HL-60/S4 (cell line): ENCODE data around the gene ZNF232.
"Not testable (repeated sequence)": the region's sequence is repeated elsewhere in the genome, so short reads cannot be mapped to it uniquely, and the experiment has no call there.

Experiments
- in situ Hi-C: fragments of 300-500 bp; cut with MboI; formaldehyde crosslinking; loops from 2 replicates; pipeline ENCODE4 v1.14.3; 2022; ENCODE audit warnings: low sequenced_read_pairs

The ZNF232 gene

DNA sequence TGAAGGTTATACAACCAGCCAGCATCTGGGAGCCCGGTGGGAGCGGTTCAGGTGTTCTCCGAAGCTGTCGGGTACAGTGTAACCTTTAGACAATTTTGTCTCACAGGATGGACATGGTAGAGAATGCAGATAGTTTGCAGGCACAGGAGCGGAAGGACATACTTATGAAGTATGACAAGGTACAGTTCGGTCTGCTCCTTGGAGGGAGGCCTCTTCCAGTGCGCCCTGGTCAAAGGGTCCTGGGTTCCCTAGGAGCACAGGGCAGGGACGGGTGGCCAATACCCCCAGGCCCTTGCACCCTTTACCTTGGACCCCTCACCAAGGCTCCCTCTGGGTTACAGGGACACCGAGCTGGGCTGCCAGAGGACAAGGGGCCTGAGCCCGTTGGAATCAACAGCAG lies 18.6 kb upstream of the ZNF232 start:
- in situ Hi-C loops: not testable (repeated sequence)

DNA sequence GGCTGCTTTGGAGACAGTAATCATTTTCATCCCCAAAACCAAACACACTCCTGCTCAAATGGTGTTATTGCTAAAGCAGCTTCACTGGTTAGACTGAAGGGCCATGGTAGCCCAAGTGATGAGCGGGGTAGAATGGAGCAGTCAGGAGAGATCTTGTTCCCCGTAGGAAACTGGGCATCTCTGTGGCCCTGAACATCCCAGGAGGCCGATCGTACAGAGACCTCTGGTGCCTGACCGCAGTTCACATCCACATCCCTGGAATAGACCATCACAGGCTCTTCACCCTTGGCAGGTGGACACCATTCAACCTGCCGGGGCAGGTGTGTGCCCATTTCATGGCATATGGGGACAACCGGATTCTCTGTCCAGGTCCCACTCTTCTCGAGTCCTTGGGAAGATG lies 18.1 kb upstream of the ZNF232 start:
- in situ Hi-C loops: not testable (repeated sequence)

DNA sequence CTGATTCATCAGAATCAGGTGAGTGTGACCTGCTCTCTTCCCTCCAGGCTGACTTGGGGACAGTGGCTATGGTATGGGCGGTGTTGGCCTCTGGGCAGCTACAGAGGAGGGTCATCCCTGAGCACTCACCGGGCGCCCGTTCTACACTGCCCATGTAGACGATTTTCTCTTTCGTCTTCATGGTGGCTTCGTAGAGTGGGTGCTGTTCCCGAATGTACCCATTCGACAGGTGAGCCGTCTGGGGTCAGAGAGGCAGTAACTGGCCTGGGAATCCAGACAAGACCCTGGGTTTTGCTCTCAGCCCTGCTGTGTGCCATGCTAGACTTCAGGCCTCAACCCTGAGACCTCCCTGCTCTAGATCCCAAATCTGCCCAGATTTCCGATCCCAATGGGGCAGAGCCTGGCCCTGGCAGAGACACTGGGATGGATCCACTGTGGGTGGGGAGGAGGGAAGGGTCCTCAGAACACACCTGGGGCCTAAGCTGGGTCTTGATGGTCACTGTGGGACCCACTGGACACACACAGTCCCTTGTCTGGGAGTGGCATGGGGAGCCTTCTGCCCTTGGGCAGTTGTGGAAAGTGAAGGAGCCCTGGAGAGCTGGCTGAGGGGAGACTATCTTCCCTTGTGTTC lies 17.3 kb upstream of the ZNF232 start:
- in situ Hi-C loops: no loop called here

- in situ Hi-C loops: not testable (repeated sequence)
Measured at GRCh38 chr17:5128387-5128786, 16.7 kb upstream of the ZNF232 start.

DNA sequence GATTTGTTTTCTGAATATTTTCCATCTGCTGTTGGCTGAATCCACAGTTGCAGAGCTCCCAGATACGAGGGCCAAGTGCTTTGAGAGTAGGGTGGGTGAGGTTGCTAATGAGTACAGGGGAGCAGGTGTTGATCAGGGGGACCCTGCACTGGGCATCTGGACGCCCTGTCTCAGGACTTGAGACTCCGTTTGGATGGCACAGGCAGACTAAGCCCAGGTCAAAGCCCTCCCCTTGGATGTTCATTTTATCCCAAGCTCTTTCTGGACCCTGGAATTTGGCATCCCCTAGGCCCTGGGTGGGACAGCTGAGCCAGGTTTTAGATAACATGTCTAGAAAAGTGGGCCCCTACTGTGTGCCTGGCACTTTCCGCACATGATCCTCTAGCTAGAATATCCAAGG lies 16.2 kb upstream of the ZNF232 start:
- in situ Hi-C loops: no loop called here

- in situ Hi-C loops: no loop called here
Measured at GRCh38 chr17:5126719-5127488, 15.2 kb upstream of the ZNF232 start.

GRCh38 chr17:5124896-5125295 lies 13.2 kb upstream of the ZNF232 start:
- in situ Hi-C loops: not testable (repeated sequence)

- in situ Hi-C loops: not testable (repeated sequence)
Measured at GRCh38 chr17:5124125-5124760, 12.6 kb upstream of the ZNF232 start.

GRCh38 chr17:5123343-5124124 lies 11.9 kb upstream of the ZNF232 start:
- in situ Hi-C loops: no loop called here

DNA sequence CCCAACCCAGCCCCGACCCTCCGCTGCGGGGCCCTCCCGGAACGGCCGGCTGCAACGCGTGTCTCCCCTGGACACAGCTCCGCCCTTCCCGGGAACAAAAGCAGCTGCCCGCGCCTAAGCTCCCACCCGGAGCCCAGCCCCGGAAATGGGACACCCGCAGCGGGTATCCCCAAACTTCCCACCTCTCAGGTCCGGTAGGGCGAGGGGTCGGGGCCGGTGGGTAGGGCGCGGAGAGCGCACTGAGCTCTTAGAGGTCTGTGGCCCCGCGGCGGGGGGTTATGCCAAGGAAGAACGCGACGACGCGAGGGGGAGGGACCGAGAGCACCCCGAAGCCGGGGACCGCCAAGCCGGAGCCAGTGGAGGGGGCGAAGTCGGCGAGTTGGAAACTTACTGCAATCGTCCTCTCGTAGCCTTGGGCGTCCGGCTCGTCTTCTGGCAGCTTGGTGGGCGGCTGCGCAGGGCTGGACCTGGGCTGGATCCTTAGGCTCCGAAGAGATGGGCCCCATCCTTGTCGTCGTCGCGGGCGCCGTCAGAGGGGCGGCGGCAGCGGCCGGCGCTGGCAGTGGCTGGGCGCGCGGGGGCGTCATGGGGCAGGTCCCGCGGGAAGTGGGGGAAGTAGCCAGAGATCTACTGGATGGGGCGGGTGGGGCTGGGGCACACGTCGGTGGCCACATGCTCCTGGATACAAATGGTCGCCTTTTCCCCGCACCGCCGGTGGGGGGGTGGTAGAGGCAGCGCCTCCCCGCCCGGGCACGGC lies 11.1 kb upstream of the ZNF232 start:
- in situ Hi-C loops: no loop called here

GRCh38 chr17:5122056-5122455 lies 10.4 kb upstream of the ZNF232 start:
- in situ Hi-C loops: not testable (repeated sequence)

DNA sequence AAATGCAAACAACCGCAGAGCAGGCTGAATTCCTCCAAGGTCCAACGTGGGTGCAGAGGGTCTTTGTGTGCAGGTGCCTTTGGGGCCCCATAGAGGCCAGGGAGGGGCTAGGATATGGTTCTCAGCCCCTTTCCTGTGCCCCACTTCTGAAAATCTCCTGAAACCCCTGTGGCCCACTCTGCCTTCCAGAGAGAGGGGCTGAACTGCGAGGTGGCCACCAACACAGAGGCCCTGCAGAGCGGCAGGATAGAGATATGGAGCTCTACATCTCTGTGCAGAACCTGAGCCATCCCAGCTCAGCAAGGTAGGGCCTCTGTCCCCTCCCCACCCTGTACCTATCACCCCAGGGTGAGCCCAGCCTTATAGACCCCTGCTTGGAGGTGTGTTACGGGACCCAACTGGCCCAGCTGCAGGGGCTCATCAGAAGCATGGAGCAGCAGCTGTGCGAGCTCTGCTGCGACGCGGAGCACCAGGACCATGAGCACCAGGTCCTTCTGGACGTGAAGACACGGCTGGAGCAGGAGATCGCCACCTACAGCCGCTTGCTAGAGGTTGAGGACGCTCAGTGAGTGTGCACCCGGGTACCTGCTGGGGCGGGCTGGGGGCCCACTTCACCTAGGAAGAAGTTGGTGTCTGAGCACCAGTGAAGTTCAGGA lies 9.6 kb upstream of the ZNF232 start:
- in situ Hi-C loops: no loop called here

DNA sequence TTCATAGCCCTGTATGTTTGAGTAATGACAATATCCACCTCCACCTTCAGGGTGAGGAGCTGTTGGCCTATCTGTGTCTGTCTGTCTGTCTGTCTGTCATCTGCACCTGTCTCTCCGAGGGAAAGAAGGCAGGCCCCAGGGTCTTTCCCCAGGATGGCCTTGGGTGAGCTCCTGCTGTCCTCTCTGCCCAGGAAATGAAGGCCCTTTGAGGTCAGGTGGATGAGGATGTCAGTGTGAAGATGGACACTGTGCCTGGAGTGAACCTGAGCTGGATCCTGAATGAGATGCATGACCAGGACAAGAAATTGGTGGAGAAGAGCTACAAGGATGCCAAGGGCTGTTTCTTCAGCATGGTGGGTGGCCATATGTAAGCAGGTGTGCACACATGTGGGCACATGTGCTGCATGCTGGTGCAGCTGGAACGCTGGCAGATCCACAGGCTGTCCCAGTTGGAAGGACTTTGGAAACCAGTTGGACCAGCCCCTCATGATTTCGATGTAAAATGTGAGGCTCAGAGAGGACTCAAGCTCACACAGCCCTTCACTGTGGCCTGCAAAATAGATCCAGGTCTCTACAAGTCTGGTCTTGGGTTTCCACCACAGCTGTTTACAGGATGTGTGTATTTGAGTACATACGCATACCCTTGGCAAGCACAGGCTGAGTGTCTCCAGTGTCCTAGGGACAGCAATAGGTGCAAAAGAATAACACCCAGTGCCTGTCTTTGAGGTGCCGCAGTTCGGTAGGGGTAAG lies 8.9 kb upstream of the ZNF232 start:
- in situ Hi-C loops: not testable (repeated sequence)

- in situ Hi-C loops: no loop called here
Measured at GRCh38 chr17:5120036-5120435, 8.4 kb upstream of the ZNF232 start.

DNA sequence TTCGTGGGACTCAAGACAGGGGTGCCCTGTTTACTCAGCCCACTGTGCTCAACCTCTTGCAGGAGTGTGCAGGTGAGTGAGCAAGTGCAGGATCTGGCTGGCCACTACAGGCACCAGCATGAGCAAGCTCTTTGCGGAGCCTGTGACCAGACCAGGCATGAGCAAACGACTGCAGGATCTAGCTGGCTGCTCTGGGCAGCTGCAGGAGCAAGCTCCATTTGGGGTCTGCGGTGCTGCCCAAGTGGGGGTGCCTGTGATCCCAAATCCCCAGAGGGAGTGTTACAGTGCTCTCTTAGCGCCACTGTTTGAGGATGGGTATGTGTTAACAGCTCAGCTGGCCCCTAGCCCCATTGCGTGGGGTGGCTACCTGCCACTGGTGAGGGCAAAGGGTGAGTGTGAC lies 6.5 kb upstream of the ZNF232 start:
- in situ Hi-C loops: no loop called here

DNA sequence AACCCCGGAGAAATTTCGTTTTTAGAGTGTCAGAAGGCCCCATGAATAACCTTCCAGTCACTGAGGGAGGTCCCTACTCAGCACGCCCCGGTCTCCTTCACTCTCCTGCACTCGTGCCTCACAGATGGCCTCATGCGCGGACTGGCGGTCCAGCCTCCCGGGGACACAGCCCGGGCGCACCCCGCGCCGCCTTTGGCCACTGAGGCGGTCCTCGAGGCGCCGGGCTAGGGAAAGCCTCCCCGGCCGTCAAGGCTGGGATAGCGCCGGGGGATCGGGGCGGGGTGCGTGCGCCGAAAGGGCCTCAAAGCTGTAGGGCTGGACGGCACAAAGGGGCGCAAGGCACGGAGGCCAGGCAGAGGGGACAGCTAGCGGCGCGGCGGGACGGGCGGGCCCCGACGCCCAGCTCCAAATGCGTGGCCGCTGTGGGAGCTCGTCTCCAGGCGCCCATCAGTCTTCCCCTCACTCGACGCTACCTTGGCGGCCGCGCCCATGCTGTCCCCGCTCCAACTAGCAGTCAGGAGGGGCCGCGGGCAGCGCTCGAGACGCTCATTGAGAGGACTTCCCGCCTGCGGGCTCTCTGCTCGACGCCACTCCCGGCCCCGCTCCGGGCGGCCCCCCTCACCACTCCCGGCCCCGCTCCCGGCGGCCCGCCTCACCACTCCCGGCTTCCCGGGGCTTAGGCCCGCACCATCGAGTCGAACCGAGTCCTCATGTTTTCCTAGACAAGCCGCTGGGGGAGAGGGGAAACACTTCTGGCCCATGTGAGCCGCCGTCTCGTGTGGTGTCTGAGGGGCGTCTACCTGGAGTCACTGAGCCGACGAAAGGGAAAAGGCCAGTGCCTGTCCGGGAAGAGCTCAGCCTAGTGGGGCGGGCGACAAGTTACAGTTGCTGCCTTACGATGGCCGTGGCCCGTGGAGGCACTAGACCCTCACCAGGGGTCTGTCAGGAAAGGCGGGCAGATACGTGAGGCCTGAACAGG lies 4.3 kb upstream of the ZNF232 start, which contains the start of gene USP6:
Gene USP6 (plus strand): TSS at position 360 of the 979 bp plus-strand sequence. CDS start 14,336 bp downstream, outside the sequence.
- in situ Hi-C loops: no loop called here

GRCh38 chr17:5110816-5111215 lies 862 bp downstream of the ZNF232 start:
- in situ Hi-C loops: no loop called here

DNA sequence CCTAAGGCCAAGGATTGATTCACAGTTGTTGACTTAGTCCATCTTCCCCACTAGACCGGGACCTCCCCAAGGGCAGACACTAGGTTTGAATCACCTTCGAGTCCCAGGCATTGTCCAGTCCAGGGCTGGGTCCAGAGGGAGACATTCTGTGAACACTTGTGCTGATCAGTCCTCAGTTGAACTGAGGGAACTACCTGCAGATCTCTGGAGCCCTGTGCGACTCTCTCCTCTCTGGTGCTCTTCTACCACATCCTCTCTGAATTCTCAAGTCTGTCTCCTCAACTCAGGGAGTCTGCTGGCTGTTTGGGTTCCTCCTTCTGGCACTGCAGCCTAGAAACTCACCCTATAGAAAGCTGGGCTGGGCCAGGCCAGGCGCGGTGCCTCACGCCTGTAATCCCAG lies 10.8 kb downstream of the ZNF232 start:
- in situ Hi-C loops: no loop called here
